22Rv1 (cell line): ENCODE measurements around the gene SLC22A1.

ENCODE experiments used
- ZFX ChIP-seq: fragments of 450-650 bp; IDR thresholded peaks from 2 replicates; pipeline ENCODE4 v1.6.1; 2017; ENCODE audit warnings: antibody characterized with exemption, borderline replicate concordance
- TF ChIP-seq, protein P1 (sequence below): fragments of 450-650 bp; IDR thresholded peaks from 2 replicates; pipeline ENCODE4 v1.5.1; 2017; ENCODE audit warnings: mild to moderate bottlenecking

DNA sequence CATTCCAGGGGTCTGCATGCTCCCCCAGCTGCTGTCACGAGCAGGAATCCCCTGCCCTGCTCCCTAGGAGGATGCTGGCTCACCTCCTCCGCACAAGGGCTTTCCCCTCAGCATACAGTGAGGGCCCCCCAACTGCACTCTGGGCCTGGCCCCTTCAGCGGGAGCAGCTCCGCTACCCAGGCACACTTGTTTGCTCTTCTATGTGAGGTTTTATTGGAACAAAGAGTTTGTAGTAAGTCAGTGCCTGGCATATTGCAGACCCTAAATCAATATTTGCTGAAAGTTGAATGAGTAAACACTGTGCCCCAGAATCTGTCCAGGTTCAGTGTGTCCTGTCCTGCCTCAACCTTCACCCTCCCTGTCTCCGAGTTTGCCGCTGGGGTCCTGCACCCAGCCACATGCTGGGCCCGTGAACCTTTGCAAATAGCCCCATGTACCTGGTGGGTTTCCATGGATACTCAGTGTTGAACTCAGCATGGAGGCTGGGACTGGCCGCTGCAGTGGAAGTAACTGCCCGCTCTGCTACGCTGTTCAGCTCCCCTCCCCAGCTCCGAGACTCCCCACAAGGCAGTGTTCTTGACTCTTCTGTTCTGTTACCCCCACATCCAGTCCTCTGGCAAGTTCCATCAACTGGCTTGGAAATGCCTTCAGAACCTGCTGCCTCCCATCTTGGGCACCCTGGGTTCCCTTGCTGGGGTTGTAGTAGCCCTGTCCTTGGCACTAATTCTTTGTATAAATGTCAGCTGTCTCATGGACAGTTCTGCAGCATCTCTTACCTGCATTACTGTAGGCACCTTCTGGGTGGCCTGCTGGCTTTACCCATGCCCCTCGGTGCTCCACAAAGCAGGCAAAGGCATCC is 15.7 kb downstream of the SLC22A1 start:
- TF ChIP-seq, protein P1, sequence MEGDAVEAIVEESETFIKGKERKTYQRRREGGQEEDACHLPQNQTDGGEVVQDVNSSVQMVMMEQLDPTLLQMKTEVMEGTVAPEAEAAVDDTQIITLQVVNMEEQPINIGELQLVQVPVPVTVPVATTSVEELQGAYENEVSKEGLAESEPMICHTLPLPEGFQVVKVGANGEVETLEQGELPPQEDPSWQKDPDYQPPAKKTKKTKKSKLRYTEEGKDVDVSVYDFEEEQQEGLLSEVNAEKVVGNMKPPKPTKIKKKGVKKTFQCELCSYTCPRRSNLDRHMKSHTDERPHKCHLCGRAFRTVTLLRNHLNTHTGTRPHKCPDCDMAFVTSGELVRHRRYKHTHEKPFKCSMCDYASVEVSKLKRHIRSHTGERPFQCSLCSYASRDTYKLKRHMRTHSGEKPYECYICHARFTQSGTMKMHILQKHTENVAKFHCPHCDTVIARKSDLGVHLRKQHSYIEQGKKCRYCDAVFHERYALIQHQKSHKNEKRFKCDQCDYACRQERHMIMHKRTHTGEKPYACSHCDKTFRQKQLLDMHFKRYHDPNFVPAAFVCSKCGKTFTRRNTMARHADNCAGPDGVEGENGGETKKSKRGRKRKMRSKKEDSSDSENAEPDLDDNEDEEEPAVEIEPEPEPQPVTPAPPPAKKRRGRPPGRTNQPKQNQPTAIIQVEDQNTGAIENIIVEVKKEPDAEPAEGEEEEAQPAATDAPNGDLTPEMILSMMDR, result no peak
- no peak for TF ChIP-seq ZFX
